ENCODE measurements around the gene CAPZA2.
"Not testable (repeated sequence)": the region's sequence is repeated elsewhere in the genome, so short reads cannot be mapped to it uniquely, and the experiment has no call there.

The CAPZA2 gene

DNA sequence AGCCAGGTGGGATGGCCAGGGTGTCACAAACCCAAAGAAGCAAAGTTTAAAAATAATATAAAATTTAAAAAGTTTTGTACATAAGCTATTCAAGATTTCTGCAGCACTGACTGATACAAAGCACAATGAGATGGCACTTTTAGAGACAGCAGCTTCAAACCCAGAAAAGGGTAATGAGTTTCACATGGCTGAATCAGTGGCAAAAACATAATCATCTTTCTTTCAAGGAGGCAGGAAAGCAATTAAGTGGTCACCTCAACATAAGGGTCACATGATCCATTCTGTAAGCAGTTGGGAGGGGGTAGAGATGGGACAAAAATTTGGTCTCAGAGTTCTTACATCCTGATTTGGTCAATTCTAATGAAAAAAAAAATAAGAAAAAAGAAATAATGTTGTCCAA lies 108.8 kb downstream of the CAPZA2 start:
- H3K27ac ChIP-seq, H3K4me3 ChIP-seq: not testable (repeated sequence)
